Activated CD8-positive, alpha-beta memory T cell treated with anti-CD3 and anti-CD28 coated beads, Interleukin-2, amount 10 ng/mL, durations not matched to agents 7 days and 5 days (primary cell): ENCODE data around the gene GLT1D1. TPM values are rescaled to one million over a fixed set of nuclear protein-coding genes. Genes with fewer than 3 reads are reported as not detected.

ENCODE experiments used
- ATAC-seq: fragments of 150-1000 bp; cut with Tn5 transposase; one replicate; pipeline ENCODE4 v1.10.0; 2021; ENCODE audit warnings: moderate library complexity
- CTCF ChIA-PET: fragments of 350-600 bp; sonication (Branson Sonifier 250); formaldehyde crosslinking; loops from one replicate; lab custom pipeline; 2021; ENCODE audit warnings: antibody characterized with exemption; lab: Charles Lee
- DNase-seq: peaks from one replicate; pipeline ENCODE4 v3.0.0-alpha.2; 2020
- H3K27ac Mint-ChIP-seq: one replicate; pipeline ENCODE4 v1.8.0; 2021; ENCODE audit warnings: mild to moderate bottlenecking, mixed read lengths
- H3K27me3 Mint-ChIP-seq: one replicate; pipeline ENCODE4 v1.8.0; 2021; ENCODE audit warnings: mixed read lengths
- H3K36me3 Mint-ChIP-seq: one replicate; pipeline ENCODE4 v1.8.0; 2021; ENCODE audit warnings: mild to moderate bottlenecking, mixed read lengths
- H3K4me1 Mint-ChIP-seq: one replicate; pipeline ENCODE4 v1.8.0; 2021; ENCODE audit warnings: mixed read lengths
- H3K4me3 Mint-ChIP-seq: one replicate; pipeline ENCODE4 v1.8.0; 2021; ENCODE audit warnings: mild to moderate bottlenecking, moderate library complexity, mixed read lengths
- H3K9me3 Mint-ChIP-seq: one replicate; pipeline ENCODE4 v1.8.0; 2022; ENCODE audit warnings: low read depth, mixed read lengths
- total RNA-seq, 2 experiments: library from RNA; stranded (reverse); gene quantifications; one replicate each; pipeline ENCODE4 v1.2.3, GENCODE V29; 2021

The GLT1D1 gene
- total RNA-seq, 2 experiments from 2014 or later: 0.12 to 0.70 TPM

GRCh38 chr12:128977441-128977840 is 124.2 kb downstream of the GLT1D1 start:
- CTCF ChIA-PET: no interaction called here
- DNase-seq: no peak
- Mint-ChIP-seq H3K4me1 (no peaks in the 10 kb centered on the region), H3K27me3 (no peaks in the 10 kb centered on the region), H3K4me3 (no peak overlapping the region), H3K27ac (no peak overlapping the region), H3K9me3 (no peaks in the 10 kb centered on the region), H3K36me3 (no peaks in the 10 kb centered on the region)
- ATAC-seq: no peak

- no peak overlapping the region for H3K4me3 Mint-ChIP-seq
- no peaks in the 10 kb centered on the region for H3K9me3 Mint-ChIP-seq
- H3K27ac Mint-ChIP-seq: no peak overlapping the region
- H3K4me1 Mint-ChIP-seq: no peaks in the 10 kb centered on the region
- no peak for ATAC-seq
- H3K36me3 Mint-ChIP-seq: no peaks in the 10 kb centered on the region
- CTCF ChIA-PET: no interaction called here
- no peak for DNase-seq
- H3K27me3 Mint-ChIP-seq: no peaks in the 10 kb centered on the region
Measured at GRCh38 chr12:128978067-128978466, 124.8 kb downstream of the GLT1D1 start.

- no peak overlapping the region for H3K4me3 Mint-ChIP-seq
- CTCF ChIA-PET: no interaction called here
- H3K9me3 Mint-ChIP-seq: no peaks in the 10 kb centered on the region
- H3K27ac Mint-ChIP-seq: no peak overlapping the region
- no peak for ATAC-seq
- no peaks in the 10 kb centered on the region for H3K36me3 Mint-ChIP-seq
- no peak for DNase-seq
- H3K4me1 Mint-ChIP-seq: no peaks in the 10 kb centered on the region
- H3K27me3 Mint-ChIP-seq: no peaks in the 10 kb centered on the region
Measured at GRCh38 chr12:128980623-128981022, 127.3 kb downstream of the GLT1D1 start.

GRCh38 chr12:128981971-128982533 is 128.8 kb downstream of the GLT1D1 start:
- Mint-ChIP-seq H3K9me3 (no peaks in the 10 kb centered on the region), H3K4me3 (no peak overlapping the region), H3K27me3 (no peaks in the 10 kb centered on the region), H3K36me3 (no peaks in the 10 kb centered on the region), H3K27ac (no peak overlapping the region), H3K4me1 (no peaks in the 10 kb centered on the region)
- no peak for ATAC-seq
- CTCF ChIA-PET: no interaction called here
- no peak for DNase-seq

- CTCF ChIA-PET: no interaction called here
- no peaks in the 10 kb centered on the region for H3K27me3 Mint-ChIP-seq
Measured at GRCh38 chr12:128982933-128983332, 129.7 kb downstream of the GLT1D1 start.

GRCh38 chr12:128983371-128983770 is 130.1 kb downstream of the GLT1D1 start:
- no peak overlapping the region for H3K27ac Mint-ChIP-seq
- DNase-seq: no peak
- no peak for ATAC-seq
- CTCF ChIA-PET: no interaction called here
- no peak overlapping the region for H3K4me3 Mint-ChIP-seq
- H3K4me1 Mint-ChIP-seq: no peaks in the 10 kb centered on the region
- H3K27me3 Mint-ChIP-seq: no peaks in the 10 kb centered on the region
- H3K36me3 Mint-ChIP-seq: no peaks in the 10 kb centered on the region
- H3K9me3 Mint-ChIP-seq: no peaks in the 10 kb centered on the region

More at GRCh38 chr12:128982933-128983332, 129.7 kb downstream of the GLT1D1 start:
- Mint-ChIP-seq H3K9me3 (no peaks in the 10 kb centered on the region), H3K27ac (no peak overlapping the region), H3K4me1 (no peaks in the 10 kb centered on the region), H3K4me3 (no peak overlapping the region), H3K36me3 (no peaks in the 10 kb centered on the region)
- no peak for DNase-seq
- no peak for ATAC-seq

- H3K36me3 Mint-ChIP-seq: no peaks in the 10 kb centered on the region
- H3K4me3 Mint-ChIP-seq: no peak overlapping the region
- no peaks in the 10 kb centered on the region for H3K4me1 Mint-ChIP-seq
- H3K9me3 Mint-ChIP-seq: no peaks in the 10 kb centered on the region
- DNase-seq (no peak), ATAC-seq (no peak)
- H3K27me3 Mint-ChIP-seq: no peaks in the 10 kb centered on the region
- CTCF ChIA-PET: no interaction called here
- H3K27ac Mint-ChIP-seq: no peak overlapping the region
Measured at GRCh38 chr12:128986957-128987356, 133.7 kb downstream of the GLT1D1 start.

- H3K9me3 Mint-ChIP-seq: peaks cover 4% of the 10 kb centered on the region
- DNase-seq: no peak
- CTCF ChIA-PET: no interaction called here
- H3K27me3 Mint-ChIP-seq: no peaks in the 10 kb centered on the region
- H3K27ac Mint-ChIP-seq: no peak overlapping the region
- no peak overlapping the region for H3K4me3 Mint-ChIP-seq
- H3K4me1 Mint-ChIP-seq: no peaks in the 10 kb centered on the region
- no peaks in the 10 kb centered on the region for H3K36me3 Mint-ChIP-seq
- ATAC-seq: no peak
Measured at GRCh38 chr12:128989287-128989686, 136.0 kb downstream of the GLT1D1 start.

- no peak for ATAC-seq
- no peaks in the 10 kb centered on the region for H3K4me1 Mint-ChIP-seq
- no peak overlapping the region for H3K4me3 Mint-ChIP-seq
- DNase-seq: no peak
- H3K27me3 Mint-ChIP-seq: no peaks in the 10 kb centered on the region
- H3K9me3 Mint-ChIP-seq: peaks cover 4% of the 10 kb centered on the region
- CTCF ChIA-PET: no interaction called here
- H3K36me3 Mint-ChIP-seq: no peaks in the 10 kb centered on the region
- H3K27ac Mint-ChIP-seq: no peak overlapping the region
Measured at GRCh38 chr12:128991716-128992115, 138.4 kb downstream of the GLT1D1 start.

GRCh38 chr12:128992116-128992515 is 138.8 kb downstream of the GLT1D1 start:
- no peaks in the 10 kb centered on the region for H3K36me3 Mint-ChIP-seq
- ATAC-seq (no peak), DNase-seq (no peak)
- H3K4me1 Mint-ChIP-seq: no peaks in the 10 kb centered on the region
- H3K27me3 Mint-ChIP-seq: no peaks in the 10 kb centered on the region
- H3K4me3 Mint-ChIP-seq: no peak overlapping the region
- no peak overlapping the region for H3K27ac Mint-ChIP-seq
- H3K9me3 Mint-ChIP-seq: peaks cover 4% of the 10 kb centered on the region
- CTCF ChIA-PET: no interaction called here

- H3K36me3 Mint-ChIP-seq: no peaks in the 10 kb centered on the region
- peaks cover 4% of the 10 kb centered on the region for H3K9me3 Mint-ChIP-seq
- H3K27ac Mint-ChIP-seq: no peak overlapping the region
- no peak overlapping the region for H3K4me3 Mint-ChIP-seq
- no peaks in the 10 kb centered on the region for H3K27me3 Mint-ChIP-seq
- DNase-seq: no peak
- CTCF ChIA-PET: no interaction called here
- H3K4me1 Mint-ChIP-seq: no peaks in the 10 kb centered on the region
- ATAC-seq: no peak
Measured at GRCh38 chr12:128992550-128992949, 139.3 kb downstream of the GLT1D1 start.

GRCh38 chr12:128994856-128995255 is 141.6 kb downstream of the GLT1D1 start:
- H3K27ac Mint-ChIP-seq: no peak overlapping the region
- no peaks in the 10 kb centered on the region for H3K36me3 Mint-ChIP-seq
- ATAC-seq (no peak), DNase-seq (no peak)
- H3K27me3 Mint-ChIP-seq: no peaks in the 10 kb centered on the region
- H3K4me3 Mint-ChIP-seq: no peak overlapping the region
- no peaks in the 10 kb centered on the region for H3K4me1 Mint-ChIP-seq
- CTCF ChIA-PET: no interaction called here
- peaks cover 6% of the 10 kb centered on the region for H3K9me3 Mint-ChIP-seq

- no peaks in the 10 kb centered on the region for H3K4me1 Mint-ChIP-seq
- peaks cover 12% of the 10 kb centered on the region for H3K9me3 Mint-ChIP-seq
- no peak overlapping the region for H3K27ac Mint-ChIP-seq
- no peaks in the 10 kb centered on the region for H3K27me3 Mint-ChIP-seq
- ATAC-seq (no peak), DNase-seq (no peak)
- H3K36me3 Mint-ChIP-seq: no peaks in the 10 kb centered on the region
- CTCF ChIA-PET: no interaction called here
- no peak overlapping the region for H3K4me3 Mint-ChIP-seq
Measured at GRCh38 chr12:128995619-128996018, 142.3 kb downstream of the GLT1D1 start.

GRCh38 chr12:129001826-129002225 is 148.5 kb downstream of the GLT1D1 start:
- peaks cover 12% of the 10 kb centered on the region for H3K9me3 Mint-ChIP-seq
- DNase-seq (no peak), ATAC-seq (no peak)
- CTCF ChIA-PET: no interaction called here
- no peak overlapping the region for H3K27ac Mint-ChIP-seq
- no peaks in the 10 kb centered on the region for H3K4me1 Mint-ChIP-seq
- no peak overlapping the region for H3K4me3 Mint-ChIP-seq
- H3K36me3 Mint-ChIP-seq: no peaks in the 10 kb centered on the region
- H3K27me3 Mint-ChIP-seq: no peaks in the 10 kb centered on the region

GRCh38 chr12:129002427-129002826 is 149.1 kb downstream of the GLT1D1 start:
- Mint-ChIP-seq H3K4me3 (no peak overlapping the region), H3K9me3 (peaks cover 12% of the 10 kb centered on the region), H3K4me1 (no peaks in the 10 kb centered on the region), H3K36me3 (no peaks in the 10 kb centered on the region), H3K27ac (no peak overlapping the region), H3K27me3 (no peaks in the 10 kb centered on the region)
- ATAC-seq (no peak), DNase-seq (no peak)
- CTCF ChIA-PET: no interaction called here
